Measurements from ENCODE around the gene GAA. TPM values are rescaled to one million over a fixed set of nuclear protein-coding genes. Genes with fewer than 3 reads are reported as not detected.

Gene GAA
- total and polyA plus RNA-seq, 10 of the 15 experiments (the other 5 are each of a cell fraction or from before 2014, with no cell fraction given): 0.18 to 10.5 (median 4.1) TPM

GRCh38 chr17:80123791-80124190 is 22.4 kb downstream of the GAA start:
- no peak overlapping the region for H3K4me2 ChIP-seq (ENCODE audit: control insufficient read depth, insufficient read depth)
- H3K79me2 ChIP-seq (ENCODE audit: control insufficient read depth, insufficient read depth, low read length): no peaks in the 10 kb centered on the region
- ATAC-seq (no peak), FAIRE-seq (no peak), DNase-seq (ENCODE audit: low read depth, low spot score) (no peak)
- WGBS (ENCODE audit: insufficient coverage, insufficient replicate concordance, low lambda C conversion rate, missing lambda C conversion rate): 51% methylated on average over 15 of the region's 15 CpGs
- H3K4me1 ChIP-seq (ENCODE audit: control insufficient read depth, insufficient read depth, low read length): no peaks in the 10 kb centered on the region
- POLR2A ChIA-PET: no interaction called here
- BruUV-seq (replicated peaks): no TSS peak
- no peaks in the 10 kb centered on the region for H3K36me3 ChIP-seq (ENCODE audit: control insufficient read depth in 2 of 2, insufficient read depth in 2 of 2, low read length in 1 of 2)
- in situ Hi-C loops (cut with MboI) (no loop called here), intact Hi-C loops (cut with micrococcal nuclease; ENCODE audit: unreplicated experiment) (no loop called here)
- RAD21 ChIA-PET (ENCODE audit: unreplicated experiment): no interaction called here
- no peaks in the 10 kb centered on the region for H3K9me3 ChIP-seq (replicated peaks; ENCODE audit: control insufficient read depth, insufficient read depth, low read length)
- no peak overlapping the region for H2AFZ ChIP-seq (ENCODE audit: control insufficient read depth, low read depth, low read length)
- no peak for TF ChIP-seq SMC3 (IDR thresholded peaks at IDR 0.05; ENCODE audit: borderline replicate concordance, low read length)
- no peak for TF ChIP-seq SMARCA5 (IDR thresholded peaks at IDR 0.05)
- TF ChIP-seq SP1 (IDR thresholded peaks at IDR 0.05; ENCODE audit: low read depth, low read length): no peak
- TF ChIP-seq ATF2 (IDR thresholded peaks at IDR 0.05; ENCODE audit: low read length): no peak
- TF ChIP-seq, protein P1, sequence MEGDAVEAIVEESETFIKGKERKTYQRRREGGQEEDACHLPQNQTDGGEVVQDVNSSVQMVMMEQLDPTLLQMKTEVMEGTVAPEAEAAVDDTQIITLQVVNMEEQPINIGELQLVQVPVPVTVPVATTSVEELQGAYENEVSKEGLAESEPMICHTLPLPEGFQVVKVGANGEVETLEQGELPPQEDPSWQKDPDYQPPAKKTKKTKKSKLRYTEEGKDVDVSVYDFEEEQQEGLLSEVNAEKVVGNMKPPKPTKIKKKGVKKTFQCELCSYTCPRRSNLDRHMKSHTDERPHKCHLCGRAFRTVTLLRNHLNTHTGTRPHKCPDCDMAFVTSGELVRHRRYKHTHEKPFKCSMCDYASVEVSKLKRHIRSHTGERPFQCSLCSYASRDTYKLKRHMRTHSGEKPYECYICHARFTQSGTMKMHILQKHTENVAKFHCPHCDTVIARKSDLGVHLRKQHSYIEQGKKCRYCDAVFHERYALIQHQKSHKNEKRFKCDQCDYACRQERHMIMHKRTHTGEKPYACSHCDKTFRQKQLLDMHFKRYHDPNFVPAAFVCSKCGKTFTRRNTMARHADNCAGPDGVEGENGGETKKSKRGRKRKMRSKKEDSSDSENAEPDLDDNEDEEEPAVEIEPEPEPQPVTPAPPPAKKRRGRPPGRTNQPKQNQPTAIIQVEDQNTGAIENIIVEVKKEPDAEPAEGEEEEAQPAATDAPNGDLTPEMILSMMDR (IDR thresholded peaks at IDR 0.05 in 2 of 3, conservative IDR thresholded peaks at IDR 0.05 in 1 of 3; ENCODE audit: control insufficient read depth in 2 of 3, extremely low read depth in 1 of 3, insufficient read depth in 1 of 3, low read depth in 3 of 3, low read length in 3 of 3): no peak
- TF ChIP-seq PAX5 (IDR thresholded peaks at IDR 0.05; ENCODE audit: borderline replicate concordance, low read depth, low read length): no peak
- TF ChIP-seq CEBPB (IDR thresholded peaks at IDR 0.05; ENCODE audit: borderline replicate concordance in 1 of 2, low read depth in 2 of 2, low read length in 2 of 2): no peak
- no peak for TF ChIP-seq RBBP5 (conservative IDR thresholded peaks at IDR 0.05)
- TF ChIP-seq ZNF384 (IDR thresholded peaks at IDR 0.05; ENCODE audit: borderline replicate concordance, low read depth, low read length): no peak
- TF ChIP-seq, protein P2, sequence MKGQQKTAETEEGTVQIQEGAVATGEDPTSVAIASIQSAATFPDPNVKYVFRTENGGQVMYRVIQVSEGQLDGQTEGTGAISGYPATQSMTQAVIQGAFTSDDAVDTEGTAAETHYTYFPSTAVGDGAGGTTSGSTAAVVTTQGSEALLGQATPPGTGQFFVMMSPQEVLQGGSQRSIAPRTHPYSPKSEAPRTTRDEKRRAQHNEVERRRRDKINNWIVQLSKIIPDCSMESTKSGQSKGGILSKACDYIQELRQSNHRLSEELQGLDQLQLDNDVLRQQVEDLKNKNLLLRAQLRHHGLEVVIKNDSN (IDR thresholded peaks at IDR 0.05; ENCODE audit: borderline replicate concordance, extremely low read length, insufficient read depth, low read depth, low read length): no peak
- TF ChIP-seq, protein P3, sequence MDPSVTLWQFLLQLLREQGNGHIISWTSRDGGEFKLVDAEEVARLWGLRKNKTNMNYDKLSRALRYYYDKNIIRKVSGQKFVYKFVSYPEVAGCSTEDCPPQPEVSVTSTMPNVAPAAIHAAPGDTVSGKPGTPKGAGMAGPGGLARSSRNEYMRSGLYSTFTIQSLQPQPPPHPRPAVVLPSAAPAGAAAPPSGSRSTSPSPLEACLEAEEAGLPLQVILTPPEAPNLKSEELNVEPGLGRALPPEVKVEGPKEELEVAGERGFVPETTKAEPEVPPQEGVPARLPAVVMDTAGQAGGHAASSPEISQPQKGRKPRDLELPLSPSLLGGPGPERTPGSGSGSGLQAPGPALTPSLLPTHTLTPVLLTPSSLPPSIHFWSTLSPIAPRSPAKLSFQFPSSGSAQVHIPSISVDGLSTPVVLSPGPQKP (IDR thresholded peaks at IDR 0.05; ENCODE audit: low read depth, low read length): no peak
- TF ChIP-seq TAF1 (IDR thresholded peaks at IDR 0.05; ENCODE audit: borderline replicate concordance, low read depth, low read length): no peak
- no peak for TF ChIP-seq IRF4 (IDR thresholded peaks at IDR 0.05; ENCODE audit: low read depth, low read length)
- TF ChIP-seq CBX3 (IDR thresholded peaks at IDR 0.05; ENCODE audit: borderline replicate concordance, low read depth): no peak
- CTCF ChIA-PET: interaction anchor here (1.3 to 1.7 kb wide), 2 partner anchors 10 to 23 kb away, joined by 5 to 6 read pairs; partner anchors contain the start of gene GAA
- no peak overlapping the region for H3K9ac ChIP-seq (ENCODE audit: control insufficient read depth, insufficient read depth, low read length)
- SMC1A ChIA-PET (ENCODE audit: uncharacterized antibody, unreplicated experiment): no interaction called here
- H3K4me3 ChIP-seq: no peak overlapping the region
- no peak overlapping the region for H3K27ac ChIP-seq (ENCODE audit: control insufficient read depth, insufficient read depth)
- H3K27me3 ChIP-seq (replicated peaks in 1 of 2; ENCODE audit: control insufficient read depth in 2 of 2, insufficient read depth in 2 of 2, low read length in 1 of 2): no peaks in the 10 kb centered on the region; a peak in 1 of 4 replicates
- no peaks in the 10 kb centered on the region for H4K20me1 ChIP-seq (ENCODE audit: control insufficient read depth, insufficient read depth)

All from GM12878 (cell line).